Calu3 (cell line): ENCODE data around the gene HDAC7. TPM values are rescaled to one million over a fixed set of nuclear protein-coding genes. Genes with fewer than 3 reads are reported as not detected.

Source experiments
- BruUV-seq: library from RNA; stranded (reverse); fragments of 400-500 nt; replicated peaks from 2 replicates; lab custom pipeline; 2021; lab: Mats Ljungman, UMichigan
- CTCF ChIA-PET: fragments of 300-600 bp; sonication (Branson Sonifier 250); formaldehyde crosslinking; loops from one replicate; lab custom pipeline; 2022; ENCODE audit warnings: antibody characterized with exemption; lab: Charles Lee
- DNase-seq: peaks from one replicate; pipeline ENCODE4 v3.0.0; 2022
- H3K27ac Mint-ChIP-seq: one replicate; pipeline ENCODE4 v1.8.0; 2022; ENCODE audit warnings: mixed read lengths; ENCODE audit not compliant: unreplicated experiment
- H3K27me3 Mint-ChIP-seq: one replicate; pipeline ENCODE4 v1.8.0; 2022; ENCODE audit warnings: mixed read lengths; ENCODE audit not compliant: unreplicated experiment
- H3K36me3 Mint-ChIP-seq: one replicate; pipeline ENCODE4 v1.8.0; 2022; ENCODE audit warnings: mild to moderate bottlenecking, moderate library complexity, mixed read lengths; ENCODE audit not compliant: insufficient read depth, unreplicated experiment
- H3K4me1 Mint-ChIP-seq: one replicate; pipeline ENCODE4 v1.8.0; 2022; ENCODE audit warnings: mild to moderate bottlenecking, low read depth, mixed read lengths; ENCODE audit not compliant: unreplicated experiment
- H3K4me3 Mint-ChIP-seq: one replicate; pipeline ENCODE4 v1.8.0; 2022; ENCODE audit warnings: mild to moderate bottlenecking, low read depth, moderate library complexity, mixed read lengths; ENCODE audit not compliant: unreplicated experiment
- H3K9me3 Mint-ChIP-seq: one replicate; pipeline ENCODE4 v1.8.0; 2022; ENCODE audit warnings: low read depth, mixed read lengths; ENCODE audit not compliant: unreplicated experiment
- intact Hi-C: fragments of 100-400 bp; cut with micrococcal nuclease; formaldehyde crosslinking; loops from one replicate; pipeline ENCODE4 v1.10.0; 2022; ENCODE audit not compliant: unreplicated experiment
- total RNA-seq: library from RNA; stranded (reverse); gene quantifications from 2 replicates; pipeline ENCODE4 v1.2.3, GENCODE V29; 2022
- TF ChIP-seq, protein P1 (sequence below): fragments of 200-600 bp; IDR thresholded peaks from one replicate; pipeline ENCODE4 v1.8.0; 2022; ENCODE audit warnings: antibody characterized with exemption; ENCODE audit not compliant: unreplicated experiment

Gene HDAC7
- total RNA-seq, 1 experiment from 2014 or later: 41.8 TPM

DNA sequence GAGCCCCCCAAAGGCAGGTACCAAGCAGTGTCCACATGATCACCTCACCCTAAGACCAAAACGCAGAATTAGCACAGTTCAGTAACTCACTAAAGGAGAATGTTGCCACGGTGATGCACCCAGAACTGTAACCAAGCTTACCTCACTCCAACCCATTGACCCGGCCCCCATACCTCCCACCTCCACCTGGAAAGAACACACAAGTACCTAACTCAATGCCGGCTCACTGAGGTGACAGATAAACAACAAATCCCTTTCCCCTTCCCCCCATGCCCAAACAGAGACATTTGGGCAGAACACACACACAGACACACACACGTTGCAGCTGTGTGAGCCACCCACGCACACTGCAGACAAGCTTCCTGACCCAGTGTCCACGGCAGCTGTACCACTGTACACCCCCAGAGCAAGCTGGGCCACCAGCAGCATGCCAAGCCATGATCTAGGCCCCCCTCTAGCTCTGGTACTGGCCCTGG, 62.3 kb downstream of the HDAC7 start:
- DNase-seq: no peak
- peak overlapping the region; percentile 82 for H3K4me3 Mint-ChIP-seq
- no peaks in the 10 kb centered on the region for H3K27me3 Mint-ChIP-seq
- no TSS peak for BruUV-seq
- H3K4me1 Mint-ChIP-seq: peaks cover 51% of the 10 kb centered on the region
- intact Hi-C loops: no loop called here
- CTCF ChIA-PET: interaction anchor here (1.0 to 2.1 kb wide), 3 partner anchors 10 to 15 kb away, joined by 3 to 14 read pairs (median 4); partner anchors contain the start of gene SLC48A1
- H3K36me3 Mint-ChIP-seq: peaks cover 25% of the 10 kb centered on the region
- H3K27ac Mint-ChIP-seq: no peak overlapping the region
- no peaks in the 10 kb centered on the region for H3K9me3 Mint-ChIP-seq
- TF ChIP-seq, protein P1, sequence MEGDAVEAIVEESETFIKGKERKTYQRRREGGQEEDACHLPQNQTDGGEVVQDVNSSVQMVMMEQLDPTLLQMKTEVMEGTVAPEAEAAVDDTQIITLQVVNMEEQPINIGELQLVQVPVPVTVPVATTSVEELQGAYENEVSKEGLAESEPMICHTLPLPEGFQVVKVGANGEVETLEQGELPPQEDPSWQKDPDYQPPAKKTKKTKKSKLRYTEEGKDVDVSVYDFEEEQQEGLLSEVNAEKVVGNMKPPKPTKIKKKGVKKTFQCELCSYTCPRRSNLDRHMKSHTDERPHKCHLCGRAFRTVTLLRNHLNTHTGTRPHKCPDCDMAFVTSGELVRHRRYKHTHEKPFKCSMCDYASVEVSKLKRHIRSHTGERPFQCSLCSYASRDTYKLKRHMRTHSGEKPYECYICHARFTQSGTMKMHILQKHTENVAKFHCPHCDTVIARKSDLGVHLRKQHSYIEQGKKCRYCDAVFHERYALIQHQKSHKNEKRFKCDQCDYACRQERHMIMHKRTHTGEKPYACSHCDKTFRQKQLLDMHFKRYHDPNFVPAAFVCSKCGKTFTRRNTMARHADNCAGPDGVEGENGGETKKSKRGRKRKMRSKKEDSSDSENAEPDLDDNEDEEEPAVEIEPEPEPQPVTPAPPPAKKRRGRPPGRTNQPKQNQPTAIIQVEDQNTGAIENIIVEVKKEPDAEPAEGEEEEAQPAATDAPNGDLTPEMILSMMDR: no peak

DNA sequence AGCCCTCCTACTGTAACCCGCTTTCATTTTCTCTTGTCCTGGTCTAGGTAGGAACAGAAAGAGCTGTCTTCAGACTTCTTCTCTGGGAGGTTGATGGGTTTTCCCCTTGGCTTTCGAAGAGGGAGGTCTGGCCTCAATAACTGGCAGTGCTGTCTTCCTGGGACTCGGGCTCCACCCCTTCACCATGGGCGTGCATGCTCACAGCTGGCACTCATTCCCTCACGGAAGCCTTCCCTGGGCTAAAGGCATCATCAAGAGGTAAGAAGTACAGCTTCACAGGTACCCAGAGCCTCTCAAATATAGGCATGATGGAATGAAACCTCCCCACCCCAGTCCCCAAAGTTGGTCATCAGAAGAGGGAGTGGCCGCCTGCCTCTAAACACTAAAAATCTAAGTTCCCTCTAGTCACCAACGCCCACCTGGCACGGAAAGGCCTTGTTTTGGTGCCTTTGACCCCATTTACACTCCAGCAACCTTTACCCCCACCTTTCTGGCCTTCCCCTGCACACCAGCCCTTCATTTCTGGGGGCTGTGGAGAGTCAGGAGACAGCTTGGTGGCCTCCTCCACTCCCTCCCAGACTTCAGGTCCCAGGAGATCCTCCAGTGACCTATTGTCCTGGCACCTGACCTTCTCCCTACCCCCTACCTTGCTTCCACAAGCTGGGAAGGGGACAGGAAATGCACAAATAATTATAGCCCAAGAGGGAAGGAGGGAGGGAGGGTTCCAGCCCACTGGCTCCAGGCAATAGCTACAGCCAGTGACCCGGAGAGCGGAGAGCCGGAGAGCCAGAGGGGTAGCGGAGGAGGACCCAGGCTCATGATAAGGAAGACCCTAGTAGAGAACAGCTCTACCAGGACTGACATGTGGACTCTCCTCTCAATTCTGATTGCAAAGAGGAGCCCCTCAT, 63.8 kb downstream of the HDAC7 start:
- CTCF ChIA-PET: interaction anchor here (1.5 to 3.3 kb wide), 3 partner anchors 12 to 41 kb away, joined by 3 to 21 read pairs (median 13); no protein-coding TSS in a partner anchor
- Mint-ChIP-seq H3K9me3 (no peaks in the 10 kb centered on the region), H3K36me3 (peaks cover 25% of the 10 kb centered on the region), H3K27ac (peak overlapping the region; percentile 59), H3K27me3 (no peaks in the 10 kb centered on the region), H3K4me3 (peak overlapping the region; percentile 18), H3K4me1 (peaks cover 51% of the 10 kb centered on the region)
- TF ChIP-seq, protein P1: no peak
- intact Hi-C loops: no loop called here
- no TSS peak for BruUV-seq
- peak; percentile 50 for DNase-seq

DNA sequence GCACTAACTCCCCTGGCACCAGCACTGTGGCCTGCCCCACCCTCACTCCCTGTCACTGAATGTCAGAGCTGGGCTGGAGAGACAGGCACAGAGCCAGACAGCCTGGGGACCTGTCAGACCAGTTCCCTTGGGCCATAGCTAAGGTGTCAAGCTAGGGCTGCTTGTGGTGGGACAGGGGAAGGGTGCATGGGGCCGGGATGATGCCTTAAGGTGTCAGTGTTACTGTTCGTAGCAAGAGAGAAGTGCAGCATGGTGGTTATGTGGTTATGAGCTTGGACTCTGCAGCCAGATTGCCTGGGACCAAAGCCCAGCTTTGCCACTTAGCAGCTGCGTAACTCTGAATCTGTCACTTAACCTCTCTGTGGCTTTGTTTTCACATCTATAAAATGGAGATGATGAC, 64.8 kb downstream of the HDAC7 start:
- peak overlapping the region; percentile 59 for H3K27ac Mint-ChIP-seq
- BruUV-seq: no TSS peak
- peak; percentile 85 for DNase-seq
- no peaks in the 10 kb centered on the region for H3K9me3 Mint-ChIP-seq
- intact Hi-C loops: no loop called here
- CTCF ChIA-PET: interaction anchor here (0.7 to 3.3 kb wide), 6 partner anchors 11 to 39 kb away, joined by 3 to 21 read pairs (median 6); no protein-coding TSS in a partner anchor
- H3K4me3 Mint-ChIP-seq: peak overlapping the region; percentile 18
- TF ChIP-seq, protein P1: no peak
- peaks cover 25% of the 10 kb centered on the region for H3K36me3 Mint-ChIP-seq
- no peaks in the 10 kb centered on the region for H3K27me3 Mint-ChIP-seq
- H3K4me1 Mint-ChIP-seq: peaks cover 51% of the 10 kb centered on the region

DNA sequence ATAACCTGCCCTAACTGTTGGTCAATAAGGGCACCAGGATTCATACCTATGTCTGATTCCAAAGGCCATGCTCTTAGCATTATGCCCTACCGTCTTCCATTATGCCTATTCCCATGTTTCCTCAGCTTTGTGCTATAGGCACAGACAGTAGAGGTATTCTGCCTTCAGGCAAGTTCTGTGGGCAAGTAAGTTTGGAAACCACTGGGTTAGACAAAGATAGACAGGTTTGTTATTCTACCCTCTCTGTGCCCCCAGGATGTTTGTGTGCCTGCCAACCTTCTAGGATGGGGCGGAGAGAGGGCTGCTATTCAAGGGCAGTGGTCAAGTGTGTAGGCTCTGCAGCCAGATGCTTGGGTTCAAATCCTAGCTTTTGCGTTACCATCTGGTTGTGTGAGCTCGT, 65.6 kb downstream of the HDAC7 start:
- Mint-ChIP-seq H3K27me3 (no peaks in the 10 kb centered on the region), H3K9me3 (no peaks in the 10 kb centered on the region), H3K27ac (peak overlapping the region; percentile 68), H3K36me3 (peaks cover 23% of the 10 kb centered on the region), H3K4me3 (peak overlapping the region; percentile 18), H3K4me1 (peaks cover 51% of the 10 kb centered on the region)
- no peak for DNase-seq
- BruUV-seq: TSS peak; percentile 74
- intact Hi-C loops: no loop called here
- TF ChIP-seq, protein P1: no peak
- CTCF ChIA-PET: interaction anchor here (1.2 to 3.3 kb wide), 3 partner anchors 10 to 13 kb away, joined by 3 to 21 read pairs (median 13); no protein-coding TSS in a partner anchor
